Measurements from ENCODE around the gene PPP1R7. TPM values are rescaled to one million over a fixed set of nuclear protein-coding genes. Genes with fewer than 3 reads are reported as not detected.

The PPP1R7 gene
- total and polyA plus RNA-seq, 9 of the 15 experiments (the other 6 are each of a cell fraction or from before 2014, with no cell fraction given), result 37.5 to 75.0 (median 50.5) TPM

- ATAC-seq, result no peak
- ChIA-PET CTCF (ENCODE audit: low intra/inter-chr PET ratio) (no interaction called here), POLR2A (interaction anchor here (0.7 to 1.2 kb wide), 2 partner anchors 12 to 95 kb away, joined by 3 to 4 read pairs; no protein-coding TSS in a partner anchor)
- WGBS (ENCODE audit: insufficient coverage, low coverage, missing lambda C conversion rate), result 89% methylated on average over 16 of the region's 16 CpGs
- H4K20me1 ChIP-seq (replicated peaks; ENCODE audit: control insufficient read depth, insufficient read depth, low read length), result no peaks in the 10 kb centered on the region
- intact Hi-C loops (cut with micrococcal nuclease) (no loop called here), in situ Hi-C loops (cut with MboI) (no loop called here)
- no peak overlapping the region for H3K4me2 ChIP-seq (ENCODE audit: insufficient read depth, low read length)
- no peak overlapping the region for H3K4me3 ChIP-seq
- no peak for FAIRE-seq
- H3K9me3 ChIP-seq (replicated peaks; ENCODE audit: control insufficient read depth, insufficient read depth, low read depth, low read length), result no peaks in the 10 kb centered on the region
- no TSS peak for BruUV-seq (replicated peaks)
- peaks cover 0 to 6% of the 10 kb centered on the region in 2 experiments; a peak in 1 of 5 replicates for H3K4me1 ChIP-seq (replicated peaks in 1 of 2; ENCODE audit: control insufficient read depth in 2 of 2, insufficient read depth in 2 of 2, low read length in 2 of 2)
- no peak for TF ChIP-seq CHD4 (IDR thresholded peaks at IDR 0.05; ENCODE audit: insufficient read depth, insufficient replicate concordance, low read depth, low read length, poor library complexity, severe bottlenecking)
- TF ChIP-seq E2F6 (IDR thresholded peaks at IDR 0.05; ENCODE audit: borderline replicate concordance in 1 of 2, extremely low read depth in 1 of 2, insufficient read depth in 1 of 2, insufficient read length in 1 of 2, low read depth in 1 of 2, low read length in 1 of 2, poor library complexity in 1 of 2, severe bottlenecking in 1 of 2), result no peak
- no peak for TF ChIP-seq DACH1 (IDR thresholded peaks at IDR 0.05; ENCODE audit: partially characterized antibody)
- TF ChIP-seq E2F1 (CRISPR knock-in tag; IDR thresholded peaks at IDR 0.05), result no peak
- TF ChIP-seq TCF15 (CRISPR knock-in tag; IDR thresholded peaks at IDR 0.05), result no peak
- no peak for TF ChIP-seq DMBX1 (CRISPR knock-in tag; IDR thresholded peaks at IDR 0.05; ENCODE audit: borderline replicate concordance)
- TF ChIP-seq SNAPC5 (CRISPR knock-in tag; IDR thresholded peaks at IDR 0.05), result no peak
- TF ChIP-seq ETV5 (CRISPR knock-in tag; IDR thresholded peaks at IDR 0.05; ENCODE audit: low read depth), result no peak
- TF ChIP-seq CREB3L1 (IDR thresholded peaks at IDR 0.05; ENCODE audit: borderline replicate concordance, low read depth), result no peak
- TF ChIP-seq MCM5 (IDR thresholded peaks at IDR 0.05; ENCODE audit: low read depth), result no peak
- no peak for TF ChIP-seq CBFA2T3 (IDR thresholded peaks at IDR 0.05)
- no peak for TF ChIP-seq KDM4B (IDR thresholded peaks at IDR 0.05; ENCODE audit: borderline replicate concordance in 2 of 2, low read depth in 1 of 2)
- TF ChIP-seq ARID3B (CRISPR knock-in tag; IDR thresholded peaks at IDR 0.05; ENCODE audit: borderline replicate concordance), result no peak
- TF ChIP-seq FUS (optimal IDR thresholded peaks at IDR 0.05; ENCODE audit: low read depth, low read length), result no peak
- no peak for TF ChIP-seq ZNF431 (CRISPR knock-in tag; IDR thresholded peaks at IDR 0.05)
- no peak overlapping the region for H3K9ac ChIP-seq (ENCODE audit: insufficient read depth in 1 of 2, low read depth in 2 of 2, low read length in 2 of 2)
- H3K27me3 ChIP-seq (ENCODE audit: control insufficient read depth in 2 of 2, insufficient read depth in 2 of 2, low read length in 2 of 2), result no peaks in the 10 kb centered on the region
- DNase-seq (ENCODE audit: extremely low read depth in 1 of 4, low spot score in 3 of 4), result no peak
- peaks cover 34% of the 10 kb centered on the region; the same call in 1 of the 3 replicates for H3K36me3 ChIP-seq (ENCODE audit: control insufficient read depth, insufficient read depth, low read length)
- H3K79me2 ChIP-seq (ENCODE audit: control insufficient read depth, insufficient read depth, low read length), result no peaks in the 10 kb centered on the region
- no peak overlapping the region for H2AFZ ChIP-seq (ENCODE audit: low read depth, low read length)
- no peaks in the 10 kb centered on the region for H3K9me1 ChIP-seq (ENCODE audit: control insufficient read depth, insufficient read depth, low read length)
- H3K27ac ChIP-seq (ENCODE audit: extremely low read depth, low read depth, low read length), result no peak overlapping the region
Observed at GRCh38 chr2:241138471-241138870, 11.8 kb upstream of the PPP1R7 start.

Measured in K562 (cell line).